Activated naive CD4-positive, alpha-beta T cell treated with anti-CD3 and anti-CD28 coated beads, Interleukin-2, amount 50 U/mL, for 24 hours (primary cell): ENCODE results near the gene TMEM191B.
"Not testable (repeated sequence)": the region's sequence is repeated elsewhere in the genome, so short reads cannot be mapped to it uniquely, and the experiment has no call there.

Experiments used
- H3K27ac Mint-ChIP-seq: one replicate; pipeline ENCODE4 v1.8.0; 2021; ENCODE audit warnings: mild to moderate bottlenecking, mixed read lengths
- H3K27me3 Mint-ChIP-seq: one replicate; pipeline ENCODE4 v1.8.0; 2021; ENCODE audit warnings: mixed read lengths
- H3K36me3 Mint-ChIP-seq: one replicate; pipeline ENCODE4 v1.8.0; 2021; ENCODE audit warnings: mixed read lengths
- H3K4me1 Mint-ChIP-seq: one replicate; pipeline ENCODE4 v1.8.0; 2021; ENCODE audit warnings: mixed read lengths
- H3K4me3 Mint-ChIP-seq: one replicate; pipeline ENCODE4 v1.8.0; 2021; ENCODE audit warnings: mild to moderate bottlenecking, mixed read lengths
- H3K9me3 Mint-ChIP-seq: one replicate; pipeline ENCODE4 v1.8.0; 2021; ENCODE audit warnings: mixed read lengths

The TMEM191B gene

DNA sequence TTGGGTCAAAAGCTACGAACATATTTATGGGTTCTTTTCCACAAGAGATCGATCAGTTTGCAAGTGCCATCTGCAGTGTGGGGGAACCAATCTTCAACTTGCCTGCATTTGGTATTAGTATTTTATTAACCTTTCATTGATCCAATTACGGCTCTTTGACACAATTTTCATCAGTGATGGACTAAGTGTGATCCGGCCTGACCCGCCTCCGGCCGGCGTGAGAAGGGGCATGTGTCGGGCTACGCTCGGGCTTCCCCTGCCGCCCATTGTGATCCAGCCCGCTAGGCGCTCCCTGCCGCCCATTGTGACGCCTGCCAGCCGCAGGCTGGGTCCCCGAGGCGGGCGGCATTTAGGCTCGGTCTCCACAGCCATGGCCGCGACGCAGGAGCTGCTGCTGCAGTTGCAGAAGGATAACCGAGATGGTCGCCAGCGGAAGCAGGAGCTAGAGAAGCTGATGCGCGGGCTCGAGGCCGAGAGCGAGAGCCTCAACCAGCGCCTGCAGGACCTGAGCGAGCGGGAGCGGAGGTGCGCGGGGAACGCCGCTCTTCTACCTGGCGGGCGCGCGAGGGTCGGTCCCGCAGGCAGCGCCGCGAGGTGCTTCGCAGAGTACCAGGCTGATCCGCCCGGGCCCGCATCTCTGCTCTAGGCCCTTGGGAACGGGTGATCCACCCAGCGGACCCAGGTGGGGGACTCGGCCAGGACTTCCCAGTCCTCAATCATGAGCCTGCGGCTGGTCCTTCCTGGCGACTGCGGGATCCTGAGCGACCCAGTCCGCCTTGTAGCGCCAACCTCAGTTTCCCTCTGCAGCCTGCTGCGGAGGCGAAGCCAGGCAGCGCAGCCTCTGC, at the start of gene TMEM191B:
TMEM191B (plus strand) TSS at position 51 of the 845 bp plus-strand sequence; CDS start at position 230, 179 bp downstream.
- H3K27me3 Mint-ChIP-seq, H3K27ac Mint-ChIP-seq, H3K36me3 Mint-ChIP-seq, H3K4me1 Mint-ChIP-seq, H3K9me3 Mint-ChIP-seq: not testable (repeated sequence)
- H3K4me3 Mint-ChIP-seq: peak within 1 kb of the TSS; percentile 72

DNA sequence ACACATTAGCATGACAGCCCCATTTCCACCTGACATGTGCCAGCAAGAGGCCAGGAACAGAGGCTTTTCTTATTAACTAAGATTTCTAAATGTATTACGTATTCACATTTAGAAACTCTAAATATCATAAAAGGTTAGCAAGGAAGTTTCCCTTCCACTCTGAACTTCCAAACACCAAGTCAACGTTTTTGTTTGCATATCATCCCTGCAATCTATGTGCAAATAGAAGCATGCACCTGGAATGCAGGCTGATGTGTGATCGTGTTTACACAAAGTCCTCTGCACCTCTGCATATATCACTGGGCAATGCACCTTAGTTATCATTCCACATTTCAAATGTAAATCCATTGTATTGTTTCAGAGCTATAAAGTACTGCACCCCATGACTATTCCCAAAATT, 31.4 kb upstream of the TMEM191B start:
- H3K9me3 Mint-ChIP-seq, H3K36me3 Mint-ChIP-seq, H3K27me3 Mint-ChIP-seq, H3K4me3 Mint-ChIP-seq, H3K4me1 Mint-ChIP-seq, H3K27ac Mint-ChIP-seq: not testable (repeated sequence)

DNA sequence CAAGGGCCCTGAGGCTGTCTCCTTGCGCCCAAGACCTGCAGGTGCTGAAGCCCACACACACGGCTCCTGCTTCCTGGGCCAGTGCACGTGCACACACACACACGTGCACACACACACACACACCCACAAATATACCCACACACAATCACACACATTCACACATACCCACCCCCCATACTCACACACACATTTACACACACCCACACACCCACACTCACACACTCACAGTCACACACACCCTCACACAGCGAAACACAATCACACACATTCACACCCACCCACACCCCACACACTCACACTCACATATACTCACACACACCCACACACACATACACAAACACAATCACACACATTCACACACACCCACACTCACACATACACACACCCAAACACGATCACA, 16.3 kb upstream of the TMEM191B start:
- not testable (repeated sequence) for H3K9me3 Mint-ChIP-seq, H3K36me3 Mint-ChIP-seq, H3K27me3 Mint-ChIP-seq, H3K4me1 Mint-ChIP-seq, H3K27ac Mint-ChIP-seq, H3K4me3 Mint-ChIP-seq

DNA sequence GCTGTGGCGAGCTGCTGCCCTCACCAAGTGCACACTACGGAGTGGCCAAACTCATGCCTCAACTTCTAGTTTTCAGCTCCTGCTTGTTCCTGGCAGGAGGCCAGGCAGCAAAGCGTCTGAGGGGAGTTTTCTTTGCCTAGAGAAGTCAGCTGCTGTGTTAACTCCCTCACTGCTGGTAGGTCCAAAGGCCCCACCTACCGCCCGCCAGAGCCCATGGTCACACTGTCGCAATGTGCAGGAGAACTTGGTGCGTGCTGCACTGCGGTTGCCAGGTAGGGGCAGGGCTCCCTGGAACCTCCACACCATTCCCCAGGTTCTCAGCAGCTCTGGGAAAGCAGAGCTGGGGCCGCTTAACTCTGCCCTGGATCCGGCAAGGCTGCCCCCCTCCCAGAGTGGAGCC, 15.2 kb upstream of the TMEM191B start:
- H3K36me3 Mint-ChIP-seq, H3K9me3 Mint-ChIP-seq, H3K4me3 Mint-ChIP-seq, H3K27me3 Mint-ChIP-seq, H3K4me1 Mint-ChIP-seq, H3K27ac Mint-ChIP-seq: not testable (repeated sequence)

DNA sequence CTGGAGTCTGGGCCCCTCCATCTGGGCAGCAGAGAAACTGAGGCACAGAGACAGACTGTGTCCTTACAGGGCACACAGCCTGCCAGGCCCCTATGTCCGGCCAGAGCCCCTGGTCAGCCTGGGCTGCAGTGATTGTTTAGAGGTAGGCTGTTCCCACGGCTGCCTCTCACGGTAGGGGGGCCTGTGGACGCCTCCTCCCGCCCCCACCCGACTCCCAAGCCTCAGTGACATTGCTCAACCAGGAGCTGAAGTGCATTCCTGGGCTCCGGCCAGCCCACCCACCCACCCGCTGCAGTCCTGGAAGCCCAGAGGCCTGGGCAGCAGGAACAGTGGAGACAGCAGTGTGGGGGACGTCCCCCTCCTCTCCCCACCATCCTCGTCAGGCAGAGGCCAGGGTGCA, 14.1 kb upstream of the TMEM191B start:
- not testable (repeated sequence) for H3K36me3 Mint-ChIP-seq, H3K27ac Mint-ChIP-seq, H3K27me3 Mint-ChIP-seq, H3K4me1 Mint-ChIP-seq, H3K4me3 Mint-ChIP-seq, H3K9me3 Mint-ChIP-seq

DNA sequence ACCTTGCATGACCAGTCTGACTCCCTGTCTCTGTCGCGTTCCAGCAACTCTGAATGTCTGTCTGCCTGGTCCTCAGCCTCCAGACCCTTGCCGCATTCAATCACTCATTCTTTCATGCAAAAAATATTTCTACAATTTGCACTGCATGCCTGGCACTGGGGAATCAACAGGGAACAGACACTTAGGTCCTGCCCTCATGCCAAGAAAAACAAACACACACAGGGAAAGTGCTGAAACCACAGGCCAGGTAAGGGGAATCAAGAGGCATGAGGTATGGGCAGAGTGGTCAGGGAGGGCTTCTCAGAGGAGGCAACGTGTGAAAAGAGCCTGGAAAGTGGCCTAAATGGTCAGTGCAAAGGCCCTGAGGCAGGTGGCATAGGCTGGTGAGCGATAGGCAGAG, 9.5 kb upstream of the TMEM191B start, which contains the start of gene GGTLC3:
GGTLC3 (minus strand) TSS at position 101 of the 400 bp plus-strand sequence. CDS start 264 bp downstream, outside the sequence.
- not testable (repeated sequence) for H3K27me3 Mint-ChIP-seq, H3K9me3 Mint-ChIP-seq, H3K27ac Mint-ChIP-seq, H3K4me3 Mint-ChIP-seq, H3K4me1 Mint-ChIP-seq, H3K36me3 Mint-ChIP-seq

DNA sequence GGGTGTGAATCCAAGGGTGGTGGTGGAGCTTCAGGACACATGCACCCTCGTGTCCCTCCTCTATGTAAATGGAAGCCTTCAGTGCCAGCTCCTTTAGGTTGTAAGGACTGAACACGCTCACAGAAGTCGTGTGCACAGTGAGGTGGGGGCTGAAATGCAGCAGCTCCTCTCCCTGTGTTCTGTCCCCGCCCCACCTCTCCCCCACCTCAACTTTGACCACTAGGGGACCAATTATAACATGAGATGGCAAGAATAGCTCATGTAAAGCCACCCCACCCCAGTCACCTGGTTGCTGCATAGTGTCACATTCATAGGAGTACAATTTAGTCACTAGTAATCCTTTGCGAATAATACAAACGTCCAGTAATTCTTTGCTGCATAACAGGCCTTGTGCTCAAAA, 4.8 kb upstream of the TMEM191B start:
- not testable (repeated sequence) for H3K9me3 Mint-ChIP-seq, H3K27me3 Mint-ChIP-seq, H3K4me1 Mint-ChIP-seq, H3K36me3 Mint-ChIP-seq, H3K4me3 Mint-ChIP-seq, H3K27ac Mint-ChIP-seq

DNA sequence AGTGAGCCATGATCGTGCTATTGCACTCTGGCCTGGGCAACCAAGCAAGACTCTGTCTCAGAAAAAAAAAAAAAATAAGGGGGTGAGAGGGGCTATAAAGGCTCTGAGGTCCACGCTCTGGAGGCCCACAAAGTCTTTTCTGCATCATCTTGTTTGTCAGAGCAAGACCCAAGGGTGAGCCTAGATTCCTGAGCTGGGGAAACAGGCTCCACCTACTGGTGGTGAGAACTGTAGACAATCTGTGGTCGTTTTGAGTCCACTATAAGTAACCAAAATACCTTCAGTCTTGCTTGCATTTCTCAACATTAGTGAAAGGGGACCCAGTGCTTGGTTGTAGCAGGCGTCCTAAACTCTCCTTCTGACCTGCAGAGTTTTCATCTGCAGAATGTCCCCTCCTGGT, 4.3 kb upstream of the TMEM191B start:
- not testable (repeated sequence) for H3K4me1 Mint-ChIP-seq, H3K9me3 Mint-ChIP-seq, H3K4me3 Mint-ChIP-seq, H3K27me3 Mint-ChIP-seq, H3K27ac Mint-ChIP-seq, H3K36me3 Mint-ChIP-seq

DNA sequence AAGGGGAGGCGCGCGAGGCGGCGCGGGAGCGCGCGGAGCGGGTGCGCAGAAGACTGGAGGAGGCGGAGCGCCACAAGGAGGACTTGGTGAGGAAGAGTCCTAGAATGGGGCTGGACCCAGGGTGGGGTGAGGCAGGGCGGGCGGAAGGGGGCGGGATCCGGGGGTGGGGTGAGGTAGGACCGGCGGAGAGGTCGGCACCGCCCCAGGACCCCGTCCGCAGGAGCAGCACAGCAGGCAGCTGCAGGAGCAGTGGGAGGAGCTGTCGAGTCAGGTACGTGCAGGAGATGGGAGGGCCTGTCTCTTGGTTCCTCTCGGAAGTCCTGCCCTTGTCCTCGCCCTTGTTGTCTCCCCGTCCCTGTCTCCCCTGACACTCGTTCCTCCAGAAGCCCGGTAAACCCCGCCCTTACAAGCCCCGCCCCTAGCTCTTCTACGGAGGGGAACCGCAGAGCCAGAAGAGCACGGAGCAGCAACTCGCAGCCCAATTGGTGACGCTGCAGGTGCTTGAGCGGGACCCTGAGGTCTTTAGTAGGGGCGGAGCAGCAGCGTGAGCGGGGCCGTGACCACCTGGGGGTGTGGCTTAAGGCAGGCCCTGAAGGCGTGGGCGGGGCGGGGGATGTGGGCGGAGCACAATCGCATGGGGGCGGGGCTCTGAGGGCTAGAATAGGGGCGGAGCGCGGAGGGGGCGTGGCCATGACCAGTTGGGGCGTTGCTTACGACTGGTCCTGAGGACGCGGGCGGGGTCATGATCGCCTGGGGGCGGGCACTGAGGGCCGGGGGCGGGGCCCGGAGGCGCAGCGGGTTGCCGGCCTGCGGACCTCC, 1.2 kb downstream of the TMEM191B start:
- H3K9me3 Mint-ChIP-seq, H3K4me1 Mint-ChIP-seq, H3K36me3 Mint-ChIP-seq, H3K27me3 Mint-ChIP-seq: not testable (repeated sequence)
- Mint-ChIP-seq H3K27ac (peak overlapping the region; percentile 23), H3K4me3 (peak overlapping the region; percentile 72)

DNA sequence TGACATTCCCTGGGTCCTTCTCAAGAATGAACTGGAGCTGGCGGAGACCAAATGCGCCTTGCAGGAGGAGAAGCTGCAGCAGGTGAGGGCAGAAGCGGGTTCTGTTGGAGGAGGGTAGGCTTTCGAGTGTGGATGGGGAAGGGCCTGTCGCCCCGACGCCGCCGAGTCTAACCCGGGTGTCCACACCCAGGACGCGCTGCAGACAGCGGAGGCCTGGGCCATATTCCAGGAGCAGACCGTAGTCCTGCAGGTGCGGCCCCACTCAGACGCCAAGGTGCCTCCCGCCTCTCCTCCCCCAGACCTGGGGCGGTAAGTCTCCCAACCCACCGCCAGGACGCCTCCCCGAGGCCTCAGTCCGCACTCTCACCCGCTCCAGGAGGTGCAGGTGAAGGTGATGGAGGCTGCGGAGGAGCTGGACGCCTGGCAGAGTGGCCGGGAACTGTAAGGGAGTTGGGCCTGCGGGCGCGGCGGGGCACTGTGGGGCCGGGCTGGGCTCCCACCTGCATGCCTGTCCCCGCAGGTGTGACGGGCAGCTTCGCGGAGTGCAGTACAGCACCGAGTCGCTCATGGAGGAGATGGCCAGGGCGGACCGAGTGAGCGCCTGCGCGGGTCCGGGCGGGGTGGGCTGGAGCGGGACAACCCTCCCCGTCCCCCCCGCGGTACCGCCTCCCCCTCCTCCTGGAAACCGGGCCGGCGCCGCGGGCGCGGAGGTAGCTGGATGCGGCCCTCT, 2.0 kb downstream of the TMEM191B start:
- not testable (repeated sequence) for H3K4me1 Mint-ChIP-seq

DNA sequence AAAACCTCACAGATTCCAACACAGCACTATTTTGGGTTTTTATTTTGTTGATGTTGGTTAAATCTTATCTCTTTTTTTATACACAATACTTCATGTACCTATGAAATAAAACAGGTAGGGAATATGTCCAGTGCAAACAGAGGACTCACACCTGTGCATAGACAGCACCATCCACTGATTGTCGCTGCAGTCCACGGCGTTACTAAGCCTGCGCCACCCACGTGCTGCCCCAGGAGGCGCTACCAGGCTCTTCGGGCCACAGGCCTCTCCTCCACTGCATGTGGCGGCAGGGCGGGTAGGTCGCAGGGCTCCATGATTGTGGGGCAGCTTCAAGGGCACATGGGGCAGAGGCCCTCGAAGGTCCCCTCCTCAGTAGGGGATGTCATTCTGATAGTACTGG, 6.0 kb downstream of the TMEM191B start:
- not testable (repeated sequence) for H3K27ac Mint-ChIP-seq, H3K27me3 Mint-ChIP-seq

More for the DNA sequence above, 2.0 kb downstream of the TMEM191B start:
- not testable (repeated sequence) for H3K4me3 Mint-ChIP-seq, H3K27ac Mint-ChIP-seq, H3K27me3 Mint-ChIP-seq, H3K36me3 Mint-ChIP-seq, H3K9me3 Mint-ChIP-seq

DNA sequence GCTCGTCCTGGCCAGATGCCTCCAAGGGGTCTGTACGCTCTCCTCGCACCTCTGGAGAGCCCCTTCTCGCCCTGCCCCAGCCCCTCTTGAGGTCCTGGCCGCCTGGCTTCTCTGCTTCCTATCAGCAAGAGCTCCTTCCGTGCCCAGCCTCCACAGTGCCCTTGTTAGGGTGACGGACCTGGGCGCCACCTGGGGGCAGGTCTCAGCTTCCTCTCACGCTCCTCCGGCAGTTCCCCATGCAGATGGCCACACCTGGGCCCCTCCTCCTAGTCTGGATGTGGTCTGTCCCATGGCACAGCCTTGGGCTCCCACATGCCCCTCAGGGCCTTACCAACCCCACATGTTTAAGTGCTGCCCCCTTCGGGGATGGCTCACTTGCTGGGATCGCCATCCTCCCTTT, 6.7 kb downstream of the TMEM191B start:
- H3K4me3 Mint-ChIP-seq, H3K27ac Mint-ChIP-seq, H3K27me3 Mint-ChIP-seq, H3K36me3 Mint-ChIP-seq, H3K9me3 Mint-ChIP-seq, H3K4me1 Mint-ChIP-seq: not testable (repeated sequence)

More for the DNA sequence above, 6.0 kb downstream of the TMEM191B start:
- H3K4me1 Mint-ChIP-seq, H3K36me3 Mint-ChIP-seq, H3K4me3 Mint-ChIP-seq, H3K9me3 Mint-ChIP-seq: not testable (repeated sequence)

DNA sequence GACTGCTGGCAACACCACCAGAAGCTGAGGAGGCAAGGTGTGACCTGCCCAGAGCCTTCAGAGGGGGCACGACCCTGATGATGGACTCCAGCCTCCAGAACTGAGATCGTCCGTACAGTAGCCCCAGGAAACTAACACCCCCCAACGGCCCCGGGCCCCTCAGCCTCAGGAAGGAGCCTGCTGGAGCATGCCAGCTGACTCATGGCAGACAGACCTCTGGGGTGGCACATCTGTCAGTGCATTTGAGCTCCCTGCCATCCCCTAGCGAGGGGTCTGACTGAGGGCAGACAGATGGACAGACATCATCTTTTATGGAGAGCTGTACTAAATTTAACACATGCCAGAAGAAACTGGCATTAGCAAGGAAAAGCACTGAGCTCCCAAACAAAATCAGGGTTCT, 12.4 kb downstream of the TMEM191B start:
- H3K27ac Mint-ChIP-seq, H3K27me3 Mint-ChIP-seq, H3K9me3 Mint-ChIP-seq, H3K36me3 Mint-ChIP-seq, H3K4me3 Mint-ChIP-seq, H3K4me1 Mint-ChIP-seq: not testable (repeated sequence)

DNA sequence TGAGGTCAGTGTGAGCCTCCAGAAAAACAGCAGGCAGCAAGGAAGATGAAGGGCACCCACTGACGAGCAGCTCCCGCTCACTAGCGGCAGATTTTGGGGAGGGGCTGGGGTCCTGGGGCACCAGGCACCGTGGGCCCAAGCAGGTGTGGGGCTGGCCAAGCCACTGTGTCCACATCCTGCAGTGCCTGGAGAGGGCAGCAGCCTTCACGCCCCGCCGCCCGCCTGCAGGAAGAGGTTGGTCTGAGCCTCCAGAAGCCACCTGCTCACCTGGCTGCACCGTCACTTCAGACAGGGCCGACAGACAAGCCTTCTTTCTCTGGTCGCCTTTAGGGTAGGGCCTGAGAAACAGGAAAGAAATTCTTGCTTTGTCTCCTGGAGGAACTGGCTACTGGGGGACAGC, 15.8 kb downstream of the TMEM191B start:
- H3K27ac Mint-ChIP-seq: not testable (repeated sequence)

DNA sequence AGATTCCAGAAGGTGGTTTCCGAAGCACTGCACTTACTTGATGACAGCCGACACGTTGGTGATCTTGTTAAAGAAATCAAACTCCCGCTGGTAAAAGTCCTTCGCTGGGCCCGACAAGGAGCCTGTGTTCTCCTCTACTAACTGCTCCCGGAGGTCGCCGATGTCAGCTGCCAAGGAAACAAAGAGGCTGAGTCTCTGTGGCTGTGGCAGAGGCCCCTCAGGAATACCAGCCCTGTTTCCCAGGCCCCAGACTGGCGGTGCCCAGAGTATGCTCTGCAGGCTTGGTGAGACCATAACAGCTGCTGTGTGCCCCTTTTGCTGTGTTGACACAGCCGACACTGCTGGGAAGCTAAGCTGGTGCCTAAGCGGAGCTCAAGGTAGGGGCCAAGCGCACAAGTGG, 17.0 kb downstream of the TMEM191B start:
- H3K27me3 Mint-ChIP-seq, H3K9me3 Mint-ChIP-seq, H3K36me3 Mint-ChIP-seq: not testable (repeated sequence)

More for the DNA sequence above, 15.8 kb downstream of the TMEM191B start:
- not testable (repeated sequence) for H3K27me3 Mint-ChIP-seq, H3K4me1 Mint-ChIP-seq, H3K36me3 Mint-ChIP-seq, H3K4me3 Mint-ChIP-seq, H3K9me3 Mint-ChIP-seq

More for the DNA sequence above, 17.0 kb downstream of the TMEM191B start:
- H3K4me1 Mint-ChIP-seq, H3K4me3 Mint-ChIP-seq, H3K27ac Mint-ChIP-seq: not testable (repeated sequence)
